ENCODE data around the gene MRPL4.
"Not testable (repeated sequence)": the region's sequence is repeated elsewhere in the genome, so short reads cannot be mapped to it uniquely, and the experiment has no call there.

The MRPL4 gene

DNA sequence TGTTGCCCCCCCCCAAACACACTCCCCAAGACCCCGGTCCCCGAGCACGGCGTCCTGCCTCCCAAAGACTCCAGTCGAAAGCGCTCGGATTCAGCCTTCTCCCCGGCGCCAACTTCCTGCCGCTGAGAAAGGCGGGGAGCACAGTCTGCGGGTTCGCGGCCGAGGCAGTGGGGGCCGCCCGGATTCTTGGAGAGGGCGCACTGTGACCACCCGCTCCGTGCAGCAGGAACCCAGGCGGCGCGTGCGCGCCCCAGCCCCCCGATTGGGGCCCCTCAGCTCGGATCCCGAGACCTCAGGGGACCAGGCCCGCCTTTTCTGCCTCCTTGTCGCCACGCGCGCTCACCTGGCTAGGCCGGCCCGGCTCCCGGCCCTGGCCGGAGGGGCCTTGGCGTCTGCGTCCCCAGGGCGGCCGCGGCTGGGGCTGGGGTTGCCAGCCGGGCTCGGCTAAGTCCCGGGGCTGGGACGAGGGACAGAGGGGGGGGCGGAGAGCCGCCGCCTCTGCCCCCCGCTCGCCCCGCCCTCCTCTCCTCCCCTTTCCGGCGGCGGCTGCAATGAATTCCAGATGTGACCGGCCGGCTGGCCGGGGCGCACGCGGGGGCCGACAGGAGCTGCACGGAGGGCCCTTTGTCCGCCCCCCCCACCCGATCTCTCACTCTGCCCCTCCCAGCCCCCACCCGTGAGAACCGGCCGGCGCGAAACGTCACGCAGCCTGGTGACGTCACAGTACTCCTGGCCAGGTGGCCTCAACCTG, 21.0 kb upstream of the MRPL4 start, which contains the start of gene S1PR2:
Gene S1PR2 (minus strand): TSS at position 471 of the 751 bp plus-strand sequence. CDS start 6,426 bp downstream, outside the sequence.
- DNase-seq = no peak

DNA sequence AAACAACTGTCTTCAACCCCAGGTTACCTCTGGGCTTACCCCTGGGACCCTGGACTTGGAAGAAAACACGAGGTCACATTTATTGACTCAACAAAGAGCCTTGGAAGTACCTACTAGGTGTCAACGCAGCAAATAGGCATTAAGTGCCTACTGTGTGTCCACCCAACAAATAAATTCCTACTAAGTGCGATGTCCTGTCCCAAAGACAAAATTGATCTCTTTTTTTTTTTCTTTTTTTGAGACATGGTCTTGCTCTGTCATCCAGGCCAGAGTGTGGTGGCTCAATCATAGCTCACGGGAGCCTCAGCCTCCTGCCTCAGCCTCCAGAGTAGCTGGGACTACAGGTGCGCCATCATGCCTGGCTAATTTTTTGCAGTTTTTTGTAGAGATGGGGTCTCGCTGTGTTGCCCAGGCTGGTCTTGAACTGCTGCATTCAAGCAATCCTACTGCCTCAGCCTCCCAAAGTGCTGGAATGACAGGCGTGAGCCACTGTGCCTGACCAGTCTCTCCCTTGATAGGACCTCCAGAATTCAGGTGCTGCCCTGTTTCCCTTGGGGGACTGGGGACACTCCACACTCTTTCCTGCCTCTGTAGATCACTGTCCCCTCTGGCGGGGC, 20.3 kb upstream of the MRPL4 start:
- no peak for DNase-seq

DNA sequence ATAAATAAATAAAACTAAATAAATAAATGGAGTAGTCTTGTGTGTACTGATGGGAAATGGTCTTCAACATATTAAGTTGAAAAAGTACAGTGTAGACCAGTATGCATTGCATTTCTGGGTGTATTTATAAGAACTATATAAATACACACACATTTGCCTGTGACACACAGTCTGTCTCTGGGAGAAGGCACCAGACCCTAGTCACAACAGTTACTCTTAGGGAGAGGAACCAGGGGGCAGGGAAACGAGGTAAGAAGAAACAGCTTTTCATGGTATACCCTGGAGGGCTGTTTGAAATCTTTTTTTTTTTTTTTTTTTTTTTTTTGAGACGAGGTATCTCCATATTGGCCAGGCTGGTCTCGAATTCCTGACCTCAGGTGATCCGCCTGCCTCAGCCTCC, 18.1 kb upstream of the MRPL4 start:
- DNase-seq = no peak

DNA sequence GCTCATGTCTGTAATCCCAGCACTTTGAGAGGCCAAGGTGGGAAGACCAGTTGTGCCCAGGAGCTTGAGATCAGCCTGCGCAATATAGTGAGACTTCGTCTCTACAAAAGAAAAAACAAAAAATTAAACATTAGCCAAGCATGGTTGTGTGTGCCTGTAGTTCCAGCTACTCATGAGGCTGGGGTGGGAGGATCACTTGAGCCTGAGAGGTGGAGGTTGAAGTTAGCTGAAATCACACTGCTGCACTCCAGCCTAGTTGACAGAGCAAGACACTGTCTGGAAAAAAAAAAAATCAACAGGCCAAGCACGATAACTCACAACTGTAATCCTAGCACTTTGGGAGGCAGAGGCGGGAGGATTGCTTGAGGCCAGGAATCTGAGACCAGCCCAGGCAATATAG, 17.0 kb upstream of the MRPL4 start:
- DNase-seq = no peak

DNA sequence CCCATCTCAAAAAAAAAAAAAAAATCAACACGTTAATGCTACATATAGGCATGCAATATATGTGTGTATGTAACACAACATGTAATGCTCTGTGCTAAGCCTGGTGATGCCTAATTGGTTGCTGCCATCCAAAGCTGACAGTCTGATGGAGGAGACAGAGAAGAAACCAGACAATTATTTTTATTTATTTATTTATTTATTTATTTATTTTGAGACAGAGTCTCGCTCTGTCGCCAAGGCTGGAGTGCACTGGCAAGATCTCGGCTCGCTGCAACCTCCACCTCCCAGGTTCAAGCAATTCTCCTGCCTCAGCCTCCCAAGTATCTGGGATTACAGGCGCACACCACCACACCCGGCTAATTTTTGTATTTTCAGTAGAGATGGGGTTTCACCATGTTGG, 16.6 kb upstream of the MRPL4 start:
- DNase-seq = not testable (repeated sequence)

DNA sequence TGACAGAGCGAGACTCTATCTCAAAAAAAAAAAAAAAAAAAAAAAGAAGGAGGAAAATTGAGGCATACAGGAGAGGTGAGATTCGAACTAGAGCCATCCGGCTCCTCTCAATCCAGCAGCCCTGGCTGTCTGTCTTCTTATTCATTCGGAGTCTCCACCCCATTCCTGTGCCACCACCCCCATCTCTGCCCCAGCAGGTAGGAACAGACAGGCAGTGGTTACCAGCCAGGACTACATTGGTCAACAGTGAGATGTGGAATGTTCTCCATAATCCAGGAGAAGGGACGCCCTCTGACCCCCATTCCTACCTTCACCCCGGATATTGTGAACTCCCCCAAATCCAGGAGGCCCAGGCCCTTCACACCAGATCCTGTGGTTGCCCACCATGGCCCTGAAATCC, 14.3 kb upstream of the MRPL4 start:
- DNase-seq = no peak

DNA sequence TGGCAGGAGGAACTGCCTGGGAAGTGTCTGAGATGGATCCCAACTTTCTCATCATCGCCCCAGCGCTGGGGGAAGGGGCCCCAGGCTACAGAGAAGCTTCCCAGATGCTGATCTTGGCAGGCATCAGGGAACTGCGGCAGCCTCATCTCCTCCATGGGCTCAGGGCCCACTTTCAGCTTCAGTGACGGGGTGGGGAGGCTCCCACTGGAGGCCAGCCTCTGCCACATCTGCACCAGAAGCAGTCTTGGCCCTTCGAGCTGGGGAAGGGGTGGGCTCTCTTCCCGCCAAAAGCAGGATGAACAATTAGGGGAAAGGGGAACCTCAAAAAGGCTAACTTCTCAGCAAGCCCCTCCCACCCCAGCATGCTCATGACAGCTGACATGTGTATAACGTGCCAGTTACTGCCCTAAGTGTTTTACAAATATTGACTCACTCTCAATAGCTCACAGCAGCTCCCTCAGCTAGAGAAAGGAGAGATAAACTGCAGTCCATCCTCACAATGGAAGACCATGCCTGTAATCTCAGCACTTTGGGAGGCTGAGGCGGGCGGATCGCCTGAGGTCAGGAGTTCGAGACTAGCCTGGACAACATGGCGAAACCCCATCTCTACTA, 13.7 kb upstream of the MRPL4 start:
- DNase-seq = no peak

DNA sequence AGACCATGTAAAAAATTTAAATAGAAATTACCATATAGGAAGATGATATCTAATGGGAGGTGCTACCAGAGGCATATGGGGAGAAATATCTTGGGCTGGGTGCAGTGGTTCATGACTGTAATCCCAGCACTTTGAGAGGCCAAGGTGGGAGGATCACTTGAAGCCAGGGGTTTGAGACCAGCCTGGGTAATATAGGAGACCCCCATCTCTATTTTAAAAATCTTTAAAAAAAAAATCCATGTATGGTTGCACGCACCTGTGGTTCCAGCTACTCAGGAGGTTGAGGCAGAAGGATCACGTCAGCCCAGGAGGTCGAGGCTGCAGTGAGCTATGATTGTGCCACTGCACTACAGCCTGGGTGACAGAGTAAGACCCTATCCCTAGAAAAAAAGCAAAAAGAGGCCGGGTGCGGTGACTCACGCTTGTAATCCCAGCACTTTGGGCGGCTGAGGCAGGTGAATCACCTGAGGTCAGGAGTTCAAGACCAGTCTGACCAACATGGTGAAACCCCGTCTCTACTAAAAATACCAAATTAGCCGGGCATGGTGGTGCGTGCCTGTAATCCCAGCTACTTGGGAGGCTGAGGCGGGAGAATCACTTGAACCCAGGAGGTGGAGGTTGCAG, 10.1 kb upstream of the MRPL4 start:
- DNase-seq = not testable (repeated sequence)

DNA sequence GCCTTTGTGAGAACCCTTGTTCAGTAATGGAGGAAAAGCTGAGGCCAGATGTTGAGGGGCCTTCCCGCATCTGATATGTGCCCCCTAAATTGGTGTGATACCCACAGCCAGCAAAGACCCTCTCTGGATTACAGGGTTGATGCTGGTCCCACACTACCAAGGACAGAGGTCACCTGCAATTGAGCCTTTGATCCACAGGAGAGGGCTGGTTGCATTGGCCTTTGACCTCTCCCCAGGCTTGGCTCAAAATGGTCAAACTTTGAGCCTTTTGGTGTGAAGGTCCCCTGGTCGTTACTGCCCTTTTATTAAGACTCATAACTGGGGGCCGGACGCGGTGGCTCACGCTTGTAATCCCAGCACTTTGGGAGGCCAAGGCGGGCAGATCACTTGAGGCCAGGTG, 8.4 kb upstream of the MRPL4 start:
- no peak for DNase-seq

DNA sequence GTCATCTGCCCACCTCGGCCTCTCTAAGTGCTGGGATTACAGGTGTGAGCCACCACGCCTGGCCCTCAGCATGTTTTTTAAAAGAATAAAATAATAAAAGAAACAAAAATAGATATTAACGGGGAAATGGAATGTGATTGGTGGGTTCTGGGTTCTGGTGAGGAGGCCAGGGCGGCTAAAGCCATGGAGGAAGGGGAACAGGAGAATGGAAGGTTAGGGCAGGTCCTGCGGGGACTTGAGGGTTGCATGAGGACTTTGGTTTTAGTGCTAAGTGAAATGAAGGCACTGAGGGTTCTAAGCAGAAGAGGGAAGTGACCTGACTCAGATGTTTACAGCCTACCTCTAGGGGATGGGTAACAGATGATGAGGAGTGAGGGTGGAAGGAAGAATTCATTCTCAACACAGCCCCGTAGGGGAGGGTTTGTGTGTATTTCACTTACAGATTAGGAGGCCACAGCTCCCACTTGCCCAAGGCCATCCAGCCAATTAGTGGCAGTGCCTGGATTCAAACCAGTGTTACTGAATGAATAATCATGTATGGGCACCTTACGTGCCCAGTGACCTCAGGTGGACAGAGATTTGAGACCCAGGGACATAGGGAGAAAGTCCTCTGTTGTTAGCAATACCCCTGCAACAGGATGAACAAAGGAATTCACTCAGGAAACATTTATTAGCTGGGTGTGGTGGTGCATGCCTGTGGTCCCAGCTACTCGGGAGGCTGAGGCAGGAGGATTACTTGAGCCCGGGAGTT, 6.7 kb upstream of the MRPL4 start:
- DNase-seq = no peak

DNA sequence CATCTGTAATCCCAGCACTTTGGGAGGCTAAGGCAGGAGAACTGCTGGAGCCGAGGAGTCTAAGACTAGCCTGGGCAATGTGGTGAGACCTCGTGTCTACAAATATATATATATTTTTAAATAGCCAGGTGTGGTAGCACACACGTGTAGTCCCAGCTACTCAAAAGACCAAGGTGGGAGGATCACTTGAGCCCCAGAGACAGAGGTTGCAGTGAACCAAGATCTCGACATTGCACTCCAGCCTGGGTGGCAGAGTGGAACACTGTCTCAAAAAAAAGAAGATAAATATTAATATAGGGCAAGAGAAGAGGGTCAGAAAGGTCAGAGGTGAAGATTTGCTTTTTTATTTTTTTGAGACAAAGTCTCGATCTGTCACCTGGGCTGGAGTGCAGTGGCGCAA, 5.5 kb upstream of the MRPL4 start:
- DNase-seq = no peak

DNA sequence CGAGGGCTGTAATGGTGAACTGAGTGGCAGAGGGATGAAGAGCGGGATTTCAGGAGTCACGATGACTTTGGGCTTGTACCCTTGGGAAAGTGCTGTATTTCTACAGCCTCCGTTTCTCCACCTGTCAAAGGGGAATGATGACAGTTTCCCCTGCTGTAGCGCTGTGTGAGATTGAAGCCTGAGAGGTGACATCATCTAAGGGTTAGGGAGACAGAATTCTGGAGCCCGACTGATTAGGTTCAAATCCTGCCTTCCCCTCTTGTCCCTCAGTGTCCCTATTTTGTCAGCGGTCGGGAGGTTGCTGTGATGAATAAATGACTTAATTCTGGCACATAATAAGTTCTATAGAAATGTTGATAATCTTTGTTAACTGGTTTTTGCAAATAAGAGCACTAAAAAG, 693 bp downstream of the MRPL4 start:
- no peak for DNase-seq

DNA sequence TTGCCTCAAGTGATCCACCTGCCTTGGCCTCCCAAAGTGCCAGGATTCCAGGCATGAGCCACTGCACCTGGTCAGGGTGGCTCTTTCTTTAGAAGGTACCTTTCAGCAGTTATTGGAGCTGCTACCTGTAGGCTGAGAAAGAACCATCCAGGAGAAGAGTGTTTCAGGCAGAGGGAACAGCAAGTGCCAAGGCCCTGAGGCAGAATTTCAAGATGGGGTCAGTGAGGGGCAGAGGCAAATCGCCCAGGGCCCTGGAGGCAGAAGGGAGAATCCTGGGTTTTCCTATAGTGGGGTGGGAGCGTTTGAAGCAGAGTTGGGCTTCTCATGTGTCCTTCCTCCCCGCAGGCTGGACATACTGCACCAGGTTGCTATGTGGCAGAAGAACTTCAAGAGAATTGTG, 2.2 kb downstream of the MRPL4 start:
- no peak for DNase-seq

DNA sequence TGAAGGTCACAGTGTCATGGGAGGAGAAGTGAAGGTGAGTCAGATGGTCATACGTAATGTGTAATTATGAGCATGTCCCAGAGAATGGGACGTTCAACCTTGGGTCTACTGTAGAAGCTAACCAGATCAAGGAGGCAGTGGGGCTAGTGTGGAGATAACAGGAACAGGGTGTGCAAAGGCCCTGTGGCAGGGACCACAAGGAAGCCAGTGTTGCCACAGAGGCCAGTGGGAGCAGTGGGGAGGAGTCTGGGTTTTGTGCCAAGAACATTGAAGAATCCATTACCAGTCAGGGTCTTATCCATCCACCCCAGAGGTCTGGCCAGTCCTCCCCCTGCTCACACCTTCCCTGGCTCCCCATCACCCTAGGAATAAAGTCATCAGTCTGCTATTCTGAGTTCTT, 3.3 kb downstream of the MRPL4 start:
- DNase-seq = no peak

DNA sequence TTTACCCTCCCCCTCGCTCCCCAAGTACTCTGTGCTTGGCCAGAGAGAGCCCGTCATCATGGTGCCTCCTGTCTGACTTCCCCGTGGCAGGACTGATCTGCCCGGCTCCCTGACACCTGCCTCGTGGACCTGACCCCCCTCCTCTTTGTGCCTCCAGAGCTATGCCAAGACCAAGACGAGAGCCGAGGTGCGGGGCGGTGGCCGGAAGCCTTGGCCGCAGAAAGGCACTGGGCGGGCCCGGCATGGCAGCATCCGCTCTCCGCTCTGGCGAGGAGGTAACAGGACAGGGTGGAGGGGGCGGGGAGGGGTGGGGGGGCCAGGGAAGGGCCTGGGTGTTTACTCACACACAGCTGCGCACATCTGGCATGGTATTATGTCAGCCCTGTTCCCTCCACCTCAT, 4.5 kb downstream of the MRPL4 start:
- DNase-seq = no peak

DNA sequence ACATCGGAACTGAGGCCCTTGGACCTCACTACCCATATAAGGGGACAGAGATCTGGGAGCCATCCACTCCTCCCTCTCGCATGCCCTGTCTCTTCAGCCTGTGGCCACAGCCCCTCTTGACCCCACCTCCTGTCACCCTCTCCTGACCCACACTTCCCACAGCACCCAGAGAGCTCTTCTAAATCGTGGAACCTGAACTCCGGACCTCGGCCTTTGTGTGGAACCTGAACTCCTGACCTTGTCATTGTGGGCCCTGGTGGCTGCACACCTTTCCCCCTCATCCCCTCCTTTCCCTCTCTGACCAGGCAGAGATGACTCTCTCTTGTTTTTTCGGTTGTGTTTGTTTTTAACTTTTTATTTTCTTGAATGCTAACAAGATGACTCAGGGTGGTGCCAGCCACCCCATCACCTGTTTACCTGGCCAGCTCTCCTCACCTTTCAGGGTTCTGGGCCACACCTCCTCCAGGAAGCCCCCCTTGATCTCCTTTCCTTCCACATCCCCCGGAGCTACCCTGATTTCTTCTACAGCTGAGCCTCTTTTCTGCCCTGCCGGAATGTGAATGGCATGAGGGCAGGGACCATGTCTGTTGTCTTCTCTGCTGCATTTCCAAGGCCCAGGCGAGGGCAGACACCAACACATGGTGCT, 5.1 kb downstream of the MRPL4 start:
- DNase-seq = no peak

DNA sequence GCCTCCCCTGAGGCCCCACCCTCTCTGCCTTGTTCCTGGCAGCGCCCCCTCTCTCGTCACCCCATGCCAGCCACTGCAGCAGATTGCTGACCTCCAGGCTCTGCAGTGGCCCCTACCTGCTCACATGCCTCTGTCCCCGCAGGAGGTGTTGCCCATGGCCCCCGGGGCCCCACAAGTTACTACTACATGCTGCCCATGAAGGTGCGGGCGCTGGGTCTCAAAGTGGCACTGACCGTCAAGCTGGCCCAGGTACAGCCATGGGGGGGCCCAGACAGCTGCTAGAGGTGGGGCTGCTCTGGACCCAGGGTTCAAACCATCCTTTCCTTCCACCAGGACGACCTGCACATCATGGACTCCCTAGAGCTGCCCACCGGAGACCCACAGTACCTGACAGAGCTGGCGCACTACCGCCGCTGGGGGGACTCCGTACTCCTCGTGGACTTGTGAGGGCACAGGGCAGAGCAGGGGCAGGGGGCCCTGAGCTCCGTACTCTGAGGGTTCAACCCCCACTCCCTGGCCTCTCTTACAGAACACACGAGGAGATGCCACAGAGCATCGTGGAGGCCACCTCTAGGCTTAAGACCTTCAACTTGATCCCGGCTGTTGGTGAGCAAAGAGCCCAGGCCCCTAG, 6.2 kb downstream of the MRPL4 start:
- DNase-seq = no peak

DNA sequence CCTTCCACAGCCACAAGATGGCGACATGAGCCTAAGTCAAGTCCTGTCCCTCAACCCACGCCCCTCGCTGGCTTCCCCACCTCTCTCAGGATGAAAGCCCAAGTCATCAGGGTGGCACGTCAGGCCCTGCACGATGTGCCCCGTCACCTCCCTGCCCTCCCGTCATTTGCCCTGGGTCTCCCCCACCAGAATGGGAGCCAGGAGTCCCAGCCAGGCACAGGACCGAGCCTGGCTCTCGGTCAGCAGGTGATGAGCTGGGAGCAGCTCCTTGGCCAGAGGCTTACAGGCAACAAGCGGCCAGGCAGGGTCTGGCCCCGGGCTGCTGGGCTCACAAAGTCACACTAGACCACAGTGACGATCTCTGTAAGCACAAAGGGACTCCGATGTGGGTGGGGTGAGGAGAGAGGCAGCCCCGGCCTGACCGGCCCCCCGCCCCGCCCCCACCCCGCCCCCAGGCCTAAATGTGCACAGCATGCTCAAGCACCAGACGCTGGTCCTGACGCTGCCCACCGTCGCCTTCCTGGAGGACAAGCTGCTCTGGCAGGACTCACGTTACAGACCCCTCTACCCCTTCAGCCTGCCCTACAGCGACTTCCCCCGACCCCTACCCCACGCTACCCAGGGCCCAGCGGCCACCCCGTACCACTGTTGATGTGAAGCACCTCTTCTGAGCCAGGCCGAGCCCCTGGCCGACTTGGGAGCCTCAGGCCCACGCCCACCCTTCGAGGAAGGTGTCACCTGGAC, 7.3 kb downstream of the MRPL4 start:
- DNase-seq = peak; percentile 78

DNA sequence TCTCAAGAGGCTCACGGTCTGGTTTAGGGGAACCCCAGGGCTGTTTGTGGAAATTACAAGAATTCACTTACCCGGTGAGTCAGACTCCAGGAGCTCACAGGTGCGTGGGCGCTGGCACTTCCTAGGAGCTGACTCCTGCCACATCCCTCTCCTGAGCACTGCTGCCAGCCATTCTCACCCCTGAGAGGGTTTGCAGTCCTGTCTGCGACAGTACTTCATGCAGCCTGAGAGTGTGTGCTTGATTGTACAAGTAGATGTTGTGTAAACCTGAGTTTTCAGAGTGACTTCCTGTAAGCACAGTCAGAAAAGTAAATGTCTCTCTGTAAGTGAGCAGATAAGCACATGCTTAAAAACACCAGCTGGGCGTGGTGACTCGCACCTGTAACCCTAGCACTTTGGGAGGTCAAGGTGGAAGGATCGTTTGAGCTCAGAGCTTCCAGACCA, 8.1 kb downstream of the MRPL4 start:
- no peak for DNase-seq

DNA sequence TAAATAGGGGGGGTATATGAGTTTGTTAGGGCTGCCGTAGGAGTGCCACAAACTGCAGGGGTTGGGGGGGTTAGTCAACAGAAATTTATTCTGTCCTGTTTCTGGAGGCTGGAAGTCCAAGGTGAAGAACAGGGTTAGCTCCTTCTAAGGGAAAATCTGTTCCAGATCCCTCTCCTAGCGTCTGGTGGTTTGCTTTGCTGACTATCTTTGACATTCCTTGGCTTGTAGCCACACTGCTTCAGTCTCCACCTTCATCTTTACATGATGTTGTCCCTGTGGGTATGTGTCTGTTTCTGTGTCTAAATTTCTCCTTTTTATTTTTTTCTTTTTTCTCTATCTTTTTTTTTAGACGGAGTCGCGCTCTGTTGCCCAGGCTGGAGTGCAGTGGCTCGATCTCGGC, 10.8 kb downstream of the MRPL4 start:
- DNase-seq = no peak

DNA sequence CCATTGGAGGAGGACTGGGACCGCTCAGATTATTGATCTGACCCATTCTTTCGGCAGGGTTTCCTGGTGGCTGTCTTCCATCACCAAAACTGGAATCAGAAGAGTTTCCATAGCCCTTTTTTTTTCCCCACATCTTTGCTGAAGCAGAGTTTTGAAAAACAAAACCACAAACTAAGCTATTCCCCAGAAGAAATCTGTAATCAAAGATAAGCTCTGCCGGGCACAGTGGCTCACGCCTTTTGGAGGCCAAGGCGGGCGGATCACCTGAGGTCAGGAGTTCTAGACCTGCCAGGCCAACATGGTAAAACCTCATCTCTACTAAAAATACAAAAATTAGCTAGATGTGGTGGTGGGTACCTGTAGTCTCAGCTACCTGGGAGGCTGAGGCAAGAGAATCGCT, 14.7 kb downstream of the MRPL4 start:
- DNase-seq = no peak

Data from NCI-H1694 (cell line).